ENCODE results near the gene CDC42BPG.
"Not testable (repeated sequence)": the region's sequence is repeated elsewhere in the genome, so short reads cannot be mapped to it uniquely, and the experiment has no call there.

Gene CDC42BPG

GRCh38 chr11:64846998-64847666, 2.7 kb upstream of the CDC42BPG start:
- no peak overlapping the region for H3K27ac ChIP-seq (ENCODE audit: insufficient read depth, low read depth, low read length, poor library complexity, severe bottlenecking)
- H3K4me3 ChIP-seq (ENCODE audit: insufficient read depth, low read depth, low read length): no peak overlapping the region
- H3K27me3 ChIP-seq (ENCODE audit: control insufficient read depth, insufficient read depth, low read length, poor library complexity, severe bottlenecking): peaks cover 22% of the 10 kb centered on the region
- peaks cover 22% of the 10 kb centered on the region for H3K4me1 ChIP-seq (ENCODE audit: control insufficient read depth, insufficient read depth, low read length)
- no peaks in the 10 kb centered on the region for H3K9me3 ChIP-seq (ENCODE audit: control insufficient read depth, low read length)
- H3K36me3 ChIP-seq (ENCODE audit: control insufficient read depth, insufficient read depth, low read length): no peaks in the 10 kb centered on the region
- WGBS, 2 experiments: 41% methylated on average over 13 of the region's 13 CpGs

GRCh38 chr11:64845776-64846129, 1.3 kb upstream of the CDC42BPG start:
- Histone ChIP-seq H3K27me3 (ENCODE audit: control insufficient read depth, insufficient read depth, low read length, poor library complexity, severe bottlenecking) (peaks cover 22% of the 10 kb centered on the region), H3K4me1 (ENCODE audit: control insufficient read depth, insufficient read depth, low read length) (peaks cover 22% of the 10 kb centered on the region)
- not testable (repeated sequence) for H3K27ac ChIP-seq (ENCODE audit: insufficient read depth, low read depth, low read length, poor library complexity, severe bottlenecking); H3K9me3 ChIP-seq (ENCODE audit: control insufficient read depth, low read length); H3K36me3 ChIP-seq (ENCODE audit: control insufficient read depth, insufficient read depth, low read length); H3K4me3 ChIP-seq (ENCODE audit: insufficient read depth, low read depth, low read length)
- WGBS, 2 experiments: 87 to 90% methylated on average over 8 of the region's 8 CpGs

- peaks cover 22% of the 10 kb centered on the region for H3K4me1 ChIP-seq (ENCODE audit: control insufficient read depth, insufficient read depth, low read length)
- no peaks in the 10 kb centered on the region for H3K9me3 ChIP-seq (ENCODE audit: control insufficient read depth, low read length)
- no peaks in the 10 kb centered on the region for H3K36me3 ChIP-seq (ENCODE audit: control insufficient read depth, insufficient read depth, low read length)
- peak overlapping the region; percentile 57 for H3K4me3 ChIP-seq (ENCODE audit: insufficient read depth, low read depth, low read length)
- H3K27me3 ChIP-seq (ENCODE audit: control insufficient read depth, insufficient read depth, low read length, poor library complexity, severe bottlenecking): peaks cover 22% of the 10 kb centered on the region
- H3K27ac ChIP-seq (ENCODE audit: insufficient read depth, low read depth, low read length, poor library complexity, severe bottlenecking): no peak overlapping the region
- WGBS, 2 experiments: 28 to 30% methylated on average over 9 of the region's 9 CpGs
Observed at GRCh38 chr11:64845129-64845775, 799 bp upstream of the CDC42BPG start.

GRCh38 chr11:64843686-64844329, 645 bp downstream of the CDC42BPG start:
- Histone ChIP-seq H3K4me3 (ENCODE audit: insufficient read depth, low read depth, low read length) (peak overlapping the region; percentile 57), H3K9me3 (ENCODE audit: control insufficient read depth, low read length) (no peaks in the 10 kb centered on the region), H3K36me3 (ENCODE audit: control insufficient read depth, insufficient read depth, low read length) (no peaks in the 10 kb centered on the region), H3K27ac (ENCODE audit: insufficient read depth, low read depth, low read length, poor library complexity, severe bottlenecking) (no peak overlapping the region), H3K4me1 (ENCODE audit: control insufficient read depth, insufficient read depth, low read length) (peaks cover 22% of the 10 kb centered on the region), H3K27me3 (ENCODE audit: control insufficient read depth, insufficient read depth, low read length, poor library complexity, severe bottlenecking) (peaks cover 22% of the 10 kb centered on the region)
- 53 to 54% methylated on average over 27 of the region's 27 CpGs for WGBS, 2 experiments

DNA sequence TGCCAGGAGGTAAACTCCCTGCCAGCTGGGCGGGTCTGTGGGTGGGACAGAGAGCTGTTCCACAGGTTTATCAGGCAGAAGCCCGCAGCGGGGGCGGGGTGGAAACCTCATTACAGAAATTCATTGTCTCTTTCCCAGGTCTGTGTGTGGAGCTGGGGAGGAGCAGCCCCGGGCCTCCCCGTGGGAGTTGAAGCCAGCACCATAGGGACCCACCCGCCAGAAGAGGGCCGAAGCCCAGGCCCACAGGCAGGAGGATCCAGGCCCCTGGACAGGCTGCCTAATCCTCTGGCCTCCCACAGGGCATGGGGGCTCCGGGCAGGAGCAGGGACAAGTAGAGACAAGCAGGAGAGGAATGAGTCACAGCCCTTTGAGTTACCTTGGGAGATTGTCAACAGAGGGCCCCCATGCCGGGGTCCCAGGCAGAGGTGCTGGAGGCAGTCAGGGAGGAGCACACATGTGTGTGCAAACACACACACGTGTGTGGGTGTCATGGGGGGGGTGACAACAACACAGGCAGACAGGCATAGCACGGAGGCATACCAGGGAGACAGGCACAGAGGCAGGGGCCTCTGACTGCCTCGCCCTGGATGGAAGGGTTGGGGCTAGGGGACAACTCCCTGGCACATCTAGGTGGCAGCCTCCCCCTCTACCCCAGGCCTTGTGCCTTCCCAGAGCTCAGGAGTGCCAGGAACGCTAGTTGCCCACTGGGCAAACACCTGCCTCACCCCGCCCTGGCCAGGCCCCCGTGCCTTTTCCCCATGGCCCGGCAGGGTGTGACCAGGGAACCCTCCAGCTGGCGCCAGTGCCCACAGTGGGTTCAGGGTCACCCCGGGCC, 1.4 kb downstream of the CDC42BPG start:
- H3K4me3 ChIP-seq (ENCODE audit: insufficient read depth, low read depth, low read length): no peak overlapping the region
- no peaks in the 10 kb centered on the region for H3K36me3 ChIP-seq (ENCODE audit: control insufficient read depth, insufficient read depth, low read length)
- H3K4me1 ChIP-seq (ENCODE audit: control insufficient read depth, insufficient read depth, low read length): peaks cover 22% of the 10 kb centered on the region
- no peak overlapping the region for H3K27ac ChIP-seq (ENCODE audit: insufficient read depth, low read depth, low read length, poor library complexity, severe bottlenecking)
- WGBS, 2 experiments: 62 to 64% methylated on average over 19 of the region's 19 CpGs
- H3K9me3 ChIP-seq (ENCODE audit: control insufficient read depth, low read length): no peaks in the 10 kb centered on the region
- H3K27me3 ChIP-seq (ENCODE audit: control insufficient read depth, insufficient read depth, low read length, poor library complexity, severe bottlenecking): peaks cover 22% of the 10 kb centered on the region

- Histone ChIP-seq H3K36me3 (ENCODE audit: control insufficient read depth, insufficient read depth, low read length) (no peaks in the 10 kb centered on the region), H3K27ac (ENCODE audit: insufficient read depth, low read depth, low read length, poor library complexity, severe bottlenecking) (no peak overlapping the region), H3K4me1 (ENCODE audit: control insufficient read depth, insufficient read depth, low read length) (peaks cover 22% of the 10 kb centered on the region), H3K27me3 (ENCODE audit: control insufficient read depth, insufficient read depth, low read length, poor library complexity, severe bottlenecking) (peaks cover 22% of the 10 kb centered on the region), H3K9me3 (ENCODE audit: control insufficient read depth, low read length) (no peaks in the 10 kb centered on the region), H3K4me3 (ENCODE audit: insufficient read depth, low read depth, low read length) (no peak overlapping the region)
- 59% methylated on average over 6 of the region's 6 CpGs for WGBS, 2 experiments
Observed at GRCh38 chr11:64842366-64842759, 2.1 kb downstream of the CDC42BPG start.

DNA sequence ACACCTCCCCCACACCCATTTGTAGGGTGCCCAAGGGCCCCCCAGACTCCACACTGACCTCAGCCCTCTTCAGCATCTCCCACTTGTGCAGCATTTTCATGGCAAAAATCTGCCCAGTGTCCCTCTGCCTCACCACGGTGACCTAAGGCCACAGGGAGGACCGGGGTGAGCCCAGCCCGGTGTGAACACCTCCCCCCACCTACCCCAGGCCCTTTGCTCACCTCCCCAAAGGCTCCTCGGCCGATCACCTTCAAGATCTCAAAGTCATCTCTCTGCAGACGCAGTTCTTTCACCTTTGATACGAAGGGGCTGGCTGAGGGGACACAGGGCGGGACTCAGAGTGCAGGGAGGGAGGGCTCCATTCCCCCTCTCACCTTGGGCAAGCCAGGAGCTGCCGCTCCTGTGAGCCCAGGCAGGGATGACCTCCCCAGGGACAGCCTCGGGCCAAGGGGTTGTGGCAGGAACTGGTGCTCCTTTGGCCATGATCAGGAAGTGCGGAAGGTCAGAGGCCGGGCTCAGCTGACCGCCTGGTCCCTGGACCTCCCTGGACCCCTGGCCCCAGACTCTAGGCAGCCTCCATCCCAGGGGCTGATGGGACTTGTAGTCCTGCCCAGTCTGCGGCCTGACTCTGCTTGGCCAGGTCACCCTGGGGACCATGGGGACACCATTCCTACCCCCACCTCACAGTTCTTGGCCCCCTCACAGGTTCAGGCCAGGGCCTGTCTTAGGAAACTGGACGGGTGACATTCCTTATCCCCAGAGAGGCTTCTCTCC, 2.7 kb downstream of the CDC42BPG start:
- H3K27me3 ChIP-seq (ENCODE audit: control insufficient read depth, insufficient read depth, low read length, poor library complexity, severe bottlenecking): peaks cover 22% of the 10 kb centered on the region
- no peaks in the 10 kb centered on the region for H3K36me3 ChIP-seq (ENCODE audit: control insufficient read depth, insufficient read depth, low read length)
- H3K4me1 ChIP-seq (ENCODE audit: control insufficient read depth, insufficient read depth, low read length): peaks cover 22% of the 10 kb centered on the region
- no peak overlapping the region for H3K4me3 ChIP-seq (ENCODE audit: insufficient read depth, low read depth, low read length)
- WGBS, 2 experiments: 87 to 88% methylated on average over 15 of the region's 15 CpGs
- no peaks in the 10 kb centered on the region for H3K9me3 ChIP-seq (ENCODE audit: control insufficient read depth, low read length)
- no peak overlapping the region for H3K27ac ChIP-seq (ENCODE audit: insufficient read depth, low read depth, low read length, poor library complexity, severe bottlenecking)

DNA sequence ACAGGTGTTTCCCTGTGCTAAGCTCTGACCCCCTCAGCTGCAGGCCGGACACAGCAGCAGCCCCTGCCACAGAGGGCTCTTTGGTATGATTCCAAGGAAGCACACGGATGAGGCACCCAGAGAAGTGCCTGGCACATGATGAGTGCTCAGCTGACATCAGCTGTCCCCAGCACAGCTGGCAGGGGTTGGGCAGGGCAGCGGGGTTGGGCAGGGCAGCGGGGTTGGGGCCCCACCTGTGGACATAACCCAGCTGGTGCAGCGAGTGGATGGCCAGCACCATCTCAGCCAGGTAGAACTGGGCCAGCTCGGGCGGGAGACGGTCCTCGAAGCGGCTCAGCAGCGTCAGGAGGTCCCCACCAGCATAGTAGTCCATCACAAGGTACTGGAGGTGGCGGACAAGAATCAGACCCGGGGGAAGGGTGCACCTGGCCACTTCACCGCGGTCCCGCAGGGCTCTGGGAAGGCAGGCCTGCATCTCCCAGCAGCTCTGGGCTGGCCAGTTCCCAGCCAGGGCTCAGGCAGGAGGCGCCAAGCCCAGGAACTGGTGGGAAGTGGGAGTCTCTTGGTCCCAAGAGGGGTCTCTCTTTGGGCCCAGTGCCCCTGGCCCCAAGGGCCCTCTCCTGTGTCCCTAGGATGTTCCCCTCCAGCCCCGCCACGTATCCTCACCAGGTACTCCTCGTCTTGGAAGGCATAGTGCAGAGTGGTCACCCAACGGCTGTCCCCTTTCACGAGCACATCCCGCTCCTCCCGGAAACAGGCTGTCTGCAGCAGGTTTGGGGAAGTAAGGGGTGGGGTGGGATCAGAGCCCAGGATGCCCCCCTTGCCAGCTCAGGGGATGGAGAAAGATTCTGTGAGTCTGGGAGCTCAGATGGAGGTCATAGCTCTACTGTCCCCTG, 4.3 kb downstream of the CDC42BPG start:
- no peak overlapping the region for H3K27ac ChIP-seq (ENCODE audit: insufficient read depth, low read depth, low read length, poor library complexity, severe bottlenecking)
- H3K4me1 ChIP-seq (ENCODE audit: control insufficient read depth, insufficient read depth, low read length): peaks cover 22% of the 10 kb centered on the region
- peaks cover 19% of the 10 kb centered on the region for H3K27me3 ChIP-seq (ENCODE audit: control insufficient read depth, insufficient read depth, low read length, poor library complexity, severe bottlenecking)
- no peaks in the 10 kb centered on the region for H3K9me3 ChIP-seq (ENCODE audit: control insufficient read depth, low read length)
- H3K4me3 ChIP-seq (ENCODE audit: insufficient read depth, low read depth, low read length): no peak overlapping the region
- H3K36me3 ChIP-seq (ENCODE audit: control insufficient read depth, insufficient read depth, low read length): no peaks in the 10 kb centered on the region
- 94 to 96% methylated on average over 24 of the region's 24 CpGs for WGBS, 2 experiments

- Histone ChIP-seq H3K36me3 (ENCODE audit: control insufficient read depth, insufficient read depth, low read length) (no peaks in the 10 kb centered on the region), H3K27ac (ENCODE audit: insufficient read depth, low read depth, low read length, poor library complexity, severe bottlenecking) (no peak overlapping the region), H3K4me3 (ENCODE audit: insufficient read depth, low read depth, low read length) (no peak overlapping the region), H3K4me1 (ENCODE audit: control insufficient read depth, insufficient read depth, low read length) (peaks cover 22% of the 10 kb centered on the region), H3K9me3 (ENCODE audit: control insufficient read depth, low read length) (no peaks in the 10 kb centered on the region), H3K27me3 (ENCODE audit: control insufficient read depth, insufficient read depth, low read length, poor library complexity, severe bottlenecking) (peaks cover 11% of the 10 kb centered on the region)
- 92 to 94% methylated on average over 13 of the region's 13 CpGs for WGBS, 2 experiments
Observed at GRCh38 chr11:64839335-64839734, 5.1 kb downstream of the CDC42BPG start.

Data from ectodermal cell (in vitro differentiated cells).